Chondrocyte (in vitro differentiated cells): ENCODE results near the gene PSMD13. TPM values are rescaled to one million over a fixed set of nuclear protein-coding genes. Genes with fewer than 3 reads are reported as not detected.

Experiments used
- DNase-seq: peaks from one replicate; pipeline ENCODE4 v3.0.0; 2021; ENCODE audit warnings: mixed read lengths, low spot score
- H3K27ac Mint-ChIP-seq: one replicate; pipeline ENCODE4 v1.8.0; 2021; ENCODE audit warnings: mild to moderate bottlenecking, moderate library complexity, mixed read lengths; ENCODE audit not compliant: unreplicated experiment
- H3K27me3 Mint-ChIP-seq: 2 replicates; pipeline ENCODE4 v1.8.0; 2021; ENCODE audit warnings: low read depth, mixed read lengths
- H3K36me3 Mint-ChIP-seq: 2 replicates; pipeline ENCODE4 v1.8.0; 2021; ENCODE audit warnings: low read depth, mixed read lengths
- H3K4me1 Mint-ChIP-seq: 2 replicates; pipeline ENCODE4 v1.8.0; 2021; ENCODE audit warnings: low read depth, mild to moderate bottlenecking, mixed read lengths
- H3K4me3 Mint-ChIP-seq: one replicate; pipeline ENCODE4 v1.8.0; 2021; ENCODE audit warnings: mild to moderate bottlenecking, moderate library complexity, mixed read lengths; ENCODE audit not compliant: unreplicated experiment
- H3K9me3 Mint-ChIP-seq: 2 replicates; pipeline ENCODE4 v1.8.0; 2021; ENCODE audit warnings: low read depth, mixed read lengths
- CTCF ChIP-seq: fragments of 200-600 bp; sonication (generic); IDR thresholded peaks from 2 replicates; pipeline ENCODE4 v1.5.0; 2021; ENCODE audit warnings: antibody characterized with exemption, mild to moderate bottlenecking, moderate library complexity
- total RNA-seq: library from RNA; stranded (reverse); gene quantifications from 3 replicates; pipeline ENCODE4 v1.2.1, GENCODE V29; 2021

The PSMD13 gene
- total RNA-seq, 1 donor from 2014 or later, result 103 TPM

- Mint-ChIP-seq H3K27me3 (no peaks in the 10 kb centered on the region), H3K4me1 (peaks cover 16% of the 10 kb centered on the region), H3K36me3 (peaks cover 9% of the 10 kb centered on the region), H3K27ac (peak overlapping the region; percentile 22), H3K9me3 (no peaks in the 10 kb centered on the region), H3K4me3 (peak overlapping the region; percentile 67)
- DNase-seq, result no peak
- TF ChIP-seq CTCF, result no peak
Observed at GRCh38 chr11:289398-289711, 52.6 kb downstream of the PSMD13 start.

DNA sequence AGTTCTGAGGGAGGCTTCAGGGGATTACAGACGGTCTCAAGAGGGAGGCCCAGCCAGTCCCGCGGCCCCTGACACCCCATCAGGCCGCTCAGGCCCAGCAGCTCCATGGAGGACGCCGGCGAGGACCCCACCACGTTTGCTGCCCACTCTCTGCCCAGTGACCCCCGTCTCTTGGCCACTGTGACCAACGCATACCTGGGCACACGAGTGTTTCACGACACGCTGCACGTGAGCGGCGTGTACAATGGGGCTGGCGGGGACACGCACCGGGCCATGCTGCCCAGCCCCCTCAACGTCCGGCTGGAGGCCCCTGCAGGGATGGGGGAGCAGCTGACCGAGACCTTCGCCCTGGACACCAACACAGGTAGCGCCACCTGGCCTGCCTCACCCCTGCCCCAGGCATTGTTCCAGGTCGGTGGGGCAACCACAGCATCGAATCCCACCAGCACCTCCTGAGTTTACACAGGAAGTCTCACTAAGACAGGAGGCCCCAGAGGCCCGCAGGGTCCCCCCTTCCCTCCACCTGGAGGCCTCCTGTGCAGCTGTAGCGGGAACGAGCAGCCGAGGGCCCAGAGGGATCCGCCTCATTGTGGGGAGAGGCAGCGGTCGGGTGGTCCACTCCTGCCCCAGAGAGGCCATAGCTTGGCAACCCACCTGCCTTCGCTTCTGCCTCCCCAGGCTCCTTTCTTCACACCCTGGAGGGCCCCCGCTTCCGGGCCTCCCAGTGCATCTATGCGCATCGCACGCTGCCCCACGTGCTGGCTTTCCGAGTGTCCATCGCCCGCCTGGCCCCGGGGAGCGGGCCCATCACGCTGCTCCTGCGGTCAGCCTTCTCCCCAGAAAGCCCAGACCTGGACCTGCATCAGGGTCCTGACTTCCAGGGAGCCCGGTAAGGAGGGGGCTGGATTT, 53.2 kb downstream of the PSMD13 start:
- Mint-ChIP-seq H3K27me3 (no peaks in the 10 kb centered on the region), H3K36me3 (peaks cover 9% of the 10 kb centered on the region), H3K4me1 (peaks cover 16% of the 10 kb centered on the region), H3K9me3 (no peaks in the 10 kb centered on the region), H3K27ac (no peak overlapping the region), H3K4me3 (peak overlapping the region; percentile 67)
- TF ChIP-seq CTCF, result no peak
- DNase-seq, result peak; percentile 85

DNA sequence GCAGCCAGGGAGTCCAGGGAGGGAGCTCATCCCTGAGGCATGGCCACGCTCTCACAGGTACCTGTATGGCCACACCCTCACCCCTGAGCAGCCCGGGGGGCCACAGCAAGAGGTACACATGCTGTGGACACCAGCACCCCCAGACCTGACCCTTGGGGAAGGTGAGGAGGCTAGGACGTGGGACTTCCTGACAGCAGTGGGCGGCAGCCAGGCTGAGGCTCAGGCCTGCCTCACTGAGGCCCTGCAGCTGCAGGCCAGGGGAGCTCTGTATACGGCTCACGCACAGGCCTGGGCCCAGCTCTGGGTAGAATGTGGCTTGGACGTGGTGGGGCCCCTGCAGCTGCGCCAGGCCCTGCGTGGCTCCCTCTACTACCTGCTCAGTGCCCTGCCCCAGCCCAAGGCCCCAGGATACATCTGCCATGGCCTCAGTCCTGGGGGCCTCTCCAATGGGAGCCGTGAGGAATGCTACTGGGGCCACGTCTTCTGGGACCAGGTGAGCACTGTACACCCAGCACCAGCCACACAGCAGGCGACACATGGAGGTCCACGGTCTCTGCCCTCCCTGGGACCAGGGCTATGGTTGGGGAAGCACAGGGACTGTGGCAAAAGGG, 54.0 kb downstream of the PSMD13 start:
- no peaks in the 10 kb centered on the region for H3K27me3 Mint-ChIP-seq
- H3K4me3 Mint-ChIP-seq, result peak overlapping the region; percentile 16
- H3K4me1 Mint-ChIP-seq, result peaks cover 16% of the 10 kb centered on the region
- peaks cover 9% of the 10 kb centered on the region for H3K36me3 Mint-ChIP-seq
- H3K9me3 Mint-ChIP-seq, result no peaks in the 10 kb centered on the region
- H3K27ac Mint-ChIP-seq, result peak overlapping the region; percentile 2
- peak; percentile 86 for DNase-seq
- no peak for TF ChIP-seq CTCF

- H3K27me3 Mint-ChIP-seq, result no peaks in the 10 kb centered on the region
Observed at GRCh38 chr11:291281-292210, 54.8 kb downstream of the PSMD13 start.

More at GRCh38 chr11:291281-292210, 54.8 kb downstream of the PSMD13 start:
- H3K9me3 Mint-ChIP-seq, result no peaks in the 10 kb centered on the region
- peak overlapping the region; percentile 2 for H3K27ac Mint-ChIP-seq
- TF ChIP-seq CTCF, result no peak
- H3K4me3 Mint-ChIP-seq, result no peak overlapping the region
- DNase-seq, result peak; percentile 90
- peaks cover 16% of the 10 kb centered on the region for H3K4me1 Mint-ChIP-seq
- peaks cover 9% of the 10 kb centered on the region for H3K36me3 Mint-ChIP-seq
